GM12892 (cell line): Measurements from ENCODE around the gene TNFAIP3.

Experiments
- POLR2A ChIP-seq: IDR thresholded peaks from 2 replicates; pipeline ENCODE4 v1.6.1; 2011; ENCODE audit warnings: low read depth, low read length, control low read depth
- POLR2AphosphoS5 ChIP-seq: IDR thresholded peaks from 2 replicates; pipeline ENCODE4 v1.6.1; 2011; ENCODE audit warnings: low read depth, low read length, control low read depth
- TAF1 ChIP-seq: IDR thresholded peaks from 2 replicates; pipeline ENCODE4 v1.6.1; 2011; ENCODE audit warnings: low read depth, mild to moderate bottlenecking, control low read depth, low read length, borderline replicate concordance

- TF ChIP-seq POLR2AphosphoS5 (no peak), TAF1 (no peak), POLR2A (no peak)
Measured at GRCh38 chr6:137849181-137849980, 17.7 kb upstream of the TNFAIP3 start.
